ENCODE data around the gene QRFPR. TPM values are rescaled to one million over a fixed set of nuclear protein-coding genes. Genes with fewer than 3 reads are reported as not detected.

The QRFPR gene
- total and polyA plus RNA-seq, 2 of the 4 experiments (the other 2 are of a cell fraction) = not detected

DNA sequence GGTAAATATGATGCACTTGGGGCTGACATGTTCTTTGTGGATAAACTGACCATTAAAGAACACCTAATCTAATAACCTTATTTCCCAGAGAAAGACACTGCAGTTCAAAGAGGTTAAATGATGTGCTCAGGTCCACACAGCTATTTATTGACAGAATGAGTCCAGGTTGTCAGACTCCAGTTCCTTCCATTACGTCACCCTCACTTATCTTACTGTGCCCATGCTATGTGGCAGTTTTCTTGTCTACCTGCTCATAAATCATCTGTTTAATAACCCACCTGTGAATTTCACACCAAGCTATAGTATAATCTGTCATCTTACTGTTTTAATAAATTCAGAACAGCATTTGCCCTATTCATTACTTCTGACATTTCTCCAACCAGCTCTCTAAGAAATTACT is 36.7 kb downstream of the QRFPR start:
- no TSS peak for BruUV-seq (replicated peaks)
- ATAC-seq (ENCODE audit: low read depth) = no peak
- intact Hi-C loops (cut with micrococcal nuclease) (no loop called here), in situ Hi-C loops (cut with MboI; ENCODE audit: low sequenced_read_pairs) (no loop called here), dilution Hi-C loops (cut with HindIII; ENCODE audit: low sequenced_read_pairs, unreplicated experiment) (no loop called here)
- Histone ChIP-seq H2AK5ac (ENCODE audit: low read depth, low read length) (no peak overlapping the region), H2BK20ac (ENCODE audit: low read depth, low read length) (no peak overlapping the region), H2AFZ (replicated peaks; ENCODE audit: low read length, poor library complexity) (no peak overlapping the region), H3K36me3 (ENCODE audit: control insufficient read depth, insufficient read depth, low read length) (no peaks in the 10 kb centered on the region), H3K9me3 (ENCODE audit: control insufficient read depth, insufficient read depth, low read length) (no peaks in the 10 kb centered on the region), H3K23ac (ENCODE audit: low read depth, low read length) (no peak overlapping the region), H4K5ac (ENCODE audit: low read depth, low read length) (no peak overlapping the region), H3K9ac (ENCODE audit: low read depth, low read length) (no peak overlapping the region), H3K56ac (ENCODE audit: extremely low read depth, insufficient read depth, low read length) (no peak overlapping the region), H4K20me1 (ENCODE audit: insufficient read depth, low read length) (no peaks in the 10 kb centered on the region), H3K4me1 (ENCODE audit: control insufficient read depth, insufficient read depth, low read length) (no peaks in the 10 kb centered on the region), H3K4ac (ENCODE audit: low read depth, low read length) (no peak overlapping the region), H3K9me1 (ENCODE audit: insufficient read depth, low read length) (no peaks in the 10 kb centered on the region), H3K18ac (ENCODE audit: low read depth, low read length) (no peak overlapping the region), H3K4me2 (ENCODE audit: low read depth, low read length) (no peak overlapping the region), H4K91ac (ENCODE audit: insufficient read depth, low read depth, low read length) (no peak overlapping the region), H2BK120ac (ENCODE audit: low read depth, low read length) (no peak overlapping the region), H4K8ac (ENCODE audit: low read depth in 2 of 2, low read length in 2 of 2) (no peak overlapping the region), H3K27me3 (ENCODE audit: control insufficient read depth, insufficient read depth, low read length) (no peaks in the 10 kb centered on the region), H3K14ac (replicated peaks; ENCODE audit: low read depth, low read length) (no peak overlapping the region), H2BK5ac (ENCODE audit: low read depth, low read length, poor library complexity, severe bottlenecking) (no peak overlapping the region), H3K79me1 (ENCODE audit: low read depth in 1 of 2, low read length in 2 of 2) (no peaks in the 10 kb centered on the region), H2BK15ac (ENCODE audit: low read depth, low read length) (no peak overlapping the region), H3K27ac (ENCODE audit: insufficient read depth, low read length) (no peak overlapping the region), H2AK9ac (replicated peaks; ENCODE audit: low read depth, low read length, poor library complexity) (no peak overlapping the region), H3K4me3 (ENCODE audit: insufficient read depth, low read depth, low read length) (no peak overlapping the region)
- CTCF ChIA-PET = no interaction called here
- DNase-seq = no peak
- POLR2A ChIA-PET (ENCODE audit: unreplicated experiment) = no interaction called here
- TF ChIP-seq, protein P1, sequence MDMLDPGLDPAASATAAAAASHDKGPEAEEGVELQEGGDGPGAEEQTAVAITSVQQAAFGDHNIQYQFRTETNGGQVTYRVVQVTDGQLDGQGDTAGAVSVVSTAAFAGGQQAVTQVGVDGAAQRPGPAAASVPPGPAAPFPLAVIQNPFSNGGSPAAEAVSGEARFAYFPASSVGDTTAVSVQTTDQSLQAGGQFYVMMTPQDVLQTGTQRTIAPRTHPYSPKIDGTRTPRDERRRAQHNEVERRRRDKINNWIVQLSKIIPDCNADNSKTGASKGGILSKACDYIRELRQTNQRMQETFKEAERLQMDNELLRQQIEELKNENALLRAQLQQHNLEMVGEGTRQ (IDR thresholded peaks at IDR 0.05; ENCODE audit: low read depth, low read length) = no peak
- TF ChIP-seq RAD21 (IDR thresholded peaks at IDR 0.05; ENCODE audit: low read length) = no peak
- TF ChIP-seq RFX5 (IDR thresholded peaks at IDR 0.05; ENCODE audit: low read depth, low read length) = no peak
- no CpG with 5 or more reads among the region's 1 CpG for WGBS, 2 experiments (ENCODE audit: extremely low coverage in 2 of 2, insufficient read length in 1 of 2)

Measured in IMR-90 (cell line).